Motor neuron (in vitro differentiated cells): ENCODE data around the gene SPEF2. TPM values are rescaled to one million over a fixed set of nuclear protein-coding genes. Genes with fewer than 3 reads are reported as not detected.
"Not testable (repeated sequence)": the region's sequence is repeated elsewhere in the genome, so short reads cannot be mapped to it uniquely, and the experiment has no call there.

ENCODE experiments used
- ATAC-seq, 8 experiments: fragments of 200-7000 bp; cut with Tn5 transposase; replicated peaks in 6 of 8; 2 replicates each; pipeline ENCODE4 v1.8.0; 2021; ENCODE audit warnings: mild to moderate bottlenecking in 8 of 8, moderate library complexity in 8 of 8
- H3K27ac ChIP-seq, 2 donors: fragments of 250-450 bp; sonication (Bioruptor Pico); 2 replicates each; pipeline ENCODE4 v1.9.0; 2021; ENCODE audit warnings: antibody characterized with exemption in 2 of 2, mild to moderate bottlenecking in 2 of 2, moderate library complexity in 1 of 2
- H3K4me1 ChIP-seq, 2 donors: fragments of 250-450 bp; sonication (Bioruptor Pico); replicated peaks in 1 of 2; 2 replicates each; pipeline ENCODE4 v1.6.1; 2021; ENCODE audit warnings: antibody characterized with exemption in 2 of 2, mild to moderate bottlenecking in 2 of 2, moderate library complexity in 1 of 2
- H3K4me3 ChIP-seq, 5 donors: fragments of 250-450 bp; sonication (Bioruptor Pico); 2 replicates each; pipeline ENCODE4 v1.9.0; 2021; ENCODE audit warnings: antibody characterized with exemption in 5 of 5, mild to moderate bottlenecking in 5 of 5, moderate library complexity in 4 of 5
- WGBS, 10 experiments: fragments of 450-650 bp; shearing (Covaris generic); methylation state at CpG; one replicate each; pipeline ENCODE4 v1.0.0; 2022; 5-methylcytosine and 5-hydroxymethylcytosine counted together
- in situ Hi-C, 9 experiments: fragments of 400-800 bp; cut with MboI; loops; one replicate each; pipeline ENCODE4 v1.15.0; 2021; ENCODE audit warnings: low sequenced_read_pairs in 9 of 9, low pct_unique_long_range_greater_than_20kb in 2 of 9; ENCODE audit not compliant: unreplicated experiment in 9 of 9
- total RNA-seq, 8 experiments: library from RNA; unstranded; fragments of 300-600 nt; gene quantifications; 2 replicates each; pipeline versions ENCODE4 v1.2.3 to v1.2.4, GENCODE V29; 2022

SPEF2 gene
- total RNA-seq, 8 experiments from 2014 or later: 3.3 to 31.7 (median 4.9) TPM

GRCh38 chr5:35822511-35822910 lies 204.8 kb downstream of the SPEF2 start:
- ATAC-seq: no peak
- Histone ChIP-seq H3K27ac (no peak overlapping the region), H3K4me3 (no peak overlapping the region), H3K4me1 (no peaks in the 10 kb centered on the region)
- 47 to 94% (median 90%) methylated on average over 1 to 7 of the region's 8 CpGs for WGBS, 10 experiments
- in situ Hi-C loops: no loop called here

GRCh38 chr5:35823347-35824098 lies 205.9 kb downstream of the SPEF2 start:
- H3K4me1 ChIP-seq: no peaks in the 10 kb centered on the region
- H3K4me3 ChIP-seq: no peak overlapping the region
- no peak overlapping the region for H3K27ac ChIP-seq
- ATAC-seq: no peak
- WGBS, 10 experiments: 42 to 91% (median 65%) methylated on average over 1 to 4 of the region's 7 CpGs; no CpG with 5 or more reads in 2 of the 10 experiments
- in situ Hi-C loops: no loop called here

DNA sequence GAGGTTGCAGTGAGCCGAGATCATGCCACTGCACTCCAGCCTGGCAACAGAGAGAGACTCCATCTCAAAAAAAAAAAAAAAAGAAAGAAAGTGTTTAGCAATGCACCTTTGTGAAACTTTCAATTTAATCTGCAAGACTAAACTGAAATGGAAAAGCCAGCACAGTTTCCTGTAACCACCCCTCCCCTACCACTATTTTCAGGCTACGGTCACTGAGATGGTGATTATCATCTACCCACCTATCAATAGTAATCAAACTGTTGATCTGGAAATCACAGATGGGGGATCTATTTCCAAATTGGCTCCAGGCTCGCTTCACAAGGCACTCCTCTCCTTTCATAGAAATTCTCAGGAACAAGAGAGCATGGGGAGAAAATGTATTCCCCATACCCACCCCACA lies 208.4 kb downstream of the SPEF2 start:
- Histone ChIP-seq H3K4me3 (no peak overlapping the region), H3K27ac (no peak overlapping the region), H3K4me1 (no peaks in the 10 kb centered on the region)
- no peak for ATAC-seq
- 0 to 64% (median 40%) methylated on average over 1 to 2 of the region's 3 CpGs; no CpG with 5 or more reads in 5 of the 10 experiments for WGBS, 10 experiments
- in situ Hi-C loops: no loop called here

DNA sequence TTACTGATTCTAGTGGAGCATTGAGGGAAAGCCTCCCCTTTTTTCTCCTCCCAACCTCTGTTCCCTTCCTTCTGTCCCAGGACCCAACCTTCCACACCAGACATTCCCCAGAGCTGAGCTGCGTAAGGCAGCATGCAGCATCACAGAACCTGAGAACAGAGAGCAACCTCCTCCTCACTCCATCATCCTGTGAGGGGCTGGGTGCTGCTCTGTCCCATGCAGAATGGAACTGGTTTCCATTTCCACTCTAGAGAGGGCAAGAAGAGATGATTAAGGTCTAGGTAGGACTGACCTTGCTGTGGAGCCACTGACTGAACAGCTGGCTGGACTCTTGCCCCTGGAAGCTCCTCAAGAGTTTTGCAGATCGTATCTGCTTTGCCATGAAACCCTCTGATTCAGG lies 208.9 kb downstream of the SPEF2 start:
- Histone ChIP-seq H3K27ac (no peak overlapping the region), H3K4me1 (no peaks in the 10 kb centered on the region)
- in situ Hi-C loops: no loop called here

GRCh38 chr5:35828082-35828598 lies 210.5 kb downstream of the SPEF2 start:
- no peak for ATAC-seq
- in situ Hi-C loops: no loop called here
- WGBS, 10 experiments: 85 to 100% (median 96%) methylated on average over 1 to 4 of the region's 4 CpGs; no CpG with 5 or more reads in 1 of the 10 experiments
- no peak overlapping the region for H3K27ac ChIP-seq
- no peak overlapping the region for H3K4me3 ChIP-seq
- no peaks in the 10 kb centered on the region for H3K4me1 ChIP-seq

More for the DNA sequence above, 208.9 kb downstream of the SPEF2 start:
- 43 to 100% (median 67%) methylated on average over 1 to 2 of the region's 2 CpGs; no CpG with 5 or more reads in 5 of the 10 experiments for WGBS, 10 experiments
- ATAC-seq: no peak
- no peak overlapping the region for H3K4me3 ChIP-seq

GRCh38 chr5:35830587-35830986 lies 212.9 kb downstream of the SPEF2 start:
- in situ Hi-C loops: no loop called here
- Histone ChIP-seq H3K4me3 (no peak overlapping the region), H3K27ac (no peak overlapping the region), H3K4me1 (no peaks in the 10 kb centered on the region)
- no peak for ATAC-seq
- 13 to 100% (median 77%) methylated on average over 1 to 4 of the region's 4 CpGs for WGBS, 10 experiments

GRCh38 chr5:35832762-35833161 lies 215.1 kb downstream of the SPEF2 start:
- 11 to 80% (median 67%) methylated on average over 1 to 2 of the region's 2 CpGs for WGBS, 10 experiments
- Histone ChIP-seq H3K27ac (no peak overlapping the region), H3K4me3 (no peak overlapping the region), H3K4me1 (no peaks in the 10 kb centered on the region)
- ATAC-seq: no peak
- in situ Hi-C loops: no loop called here

DNA sequence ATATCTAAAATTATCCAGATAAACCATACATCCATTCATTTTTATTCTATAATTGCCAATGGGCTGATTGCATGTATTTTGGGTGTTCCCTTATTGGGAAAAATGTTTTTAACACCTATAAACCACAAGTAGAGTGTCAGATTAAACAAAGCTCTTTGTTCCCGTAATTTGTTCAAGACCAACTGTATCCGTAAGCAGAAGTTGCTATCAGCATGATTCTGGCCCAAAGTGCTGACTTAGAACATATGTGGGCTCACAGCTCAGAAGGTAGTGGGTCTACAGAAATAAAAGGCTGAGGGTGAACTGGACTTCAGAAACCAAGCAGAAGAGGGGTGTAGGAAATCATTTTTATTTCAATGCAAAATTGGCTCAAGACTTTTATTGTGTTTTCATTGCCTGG lies 215.6 kb downstream of the SPEF2 start:
- ATAC-seq: no peak
- H3K4me1 ChIP-seq: no peaks in the 10 kb centered on the region
- no peak overlapping the region for H3K27ac ChIP-seq
- in situ Hi-C loops: no loop called here
- H3K4me3 ChIP-seq: no peak overlapping the region
- WGBS, 10 experiments: 44 to 100% (median 78%) methylated on average over 1 to 2 of the region's 2 CpGs; no CpG with 5 or more reads in 2 of the 10 experiments

GRCh38 chr5:35835796-35836742 lies 218.4 kb downstream of the SPEF2 start:
- WGBS, 10 experiments: 57 to 100% (median 83%) methylated on average over 2 to 7 of the region's 7 CpGs

DNA sequence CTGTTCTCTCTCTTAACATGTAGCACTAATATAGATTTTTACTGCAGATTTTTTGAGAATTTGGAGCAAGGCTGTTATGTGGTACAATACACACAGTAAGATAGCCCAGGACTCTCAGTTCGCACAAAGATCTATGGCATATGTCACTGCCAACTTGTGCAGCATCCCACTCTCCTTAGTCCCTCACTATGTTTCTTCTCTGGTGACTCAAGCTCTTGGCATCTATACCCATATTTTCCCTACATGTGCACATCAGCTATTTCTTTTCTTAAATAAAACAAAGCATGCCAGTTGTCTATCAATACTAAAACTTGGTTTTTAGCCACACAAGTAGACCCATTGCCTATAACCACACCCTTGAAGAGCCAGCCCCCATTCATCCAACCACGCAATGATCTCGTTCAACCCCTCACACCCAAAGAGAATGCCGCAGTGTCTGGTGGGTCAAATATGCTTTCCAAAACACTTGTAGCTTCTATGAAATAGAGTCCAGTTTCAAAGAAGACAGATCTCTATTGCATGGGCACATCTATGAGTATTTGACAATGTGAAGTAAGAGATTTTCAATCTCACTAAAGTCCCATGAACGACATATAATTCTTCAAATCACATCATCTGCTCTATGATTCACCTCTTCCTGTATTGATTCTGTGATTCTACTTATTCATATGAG lies 220.8 kb downstream of the SPEF2 start:
- no peak for ATAC-seq
- WGBS, 10 experiments: 60 to 96% (median 89%) methylated on average over 1 to 4 of the region's 5 CpGs; no CpG with 5 or more reads in 1 of the 10 experiments
- Histone ChIP-seq H3K27ac (no peak overlapping the region), H3K4me1 (no peaks in the 10 kb centered on the region), H3K4me3 (no peak overlapping the region)
- in situ Hi-C loops: no loop called here

More at GRCh38 chr5:35835796-35836742, 218.4 kb downstream of the SPEF2 start:
- Histone ChIP-seq H3K27ac (no peak overlapping the region), H3K4me3 (no peak overlapping the region), H3K4me1 (no peaks in the 10 kb centered on the region)
- in situ Hi-C loops: no loop called here
- ATAC-seq: no peak

DNA sequence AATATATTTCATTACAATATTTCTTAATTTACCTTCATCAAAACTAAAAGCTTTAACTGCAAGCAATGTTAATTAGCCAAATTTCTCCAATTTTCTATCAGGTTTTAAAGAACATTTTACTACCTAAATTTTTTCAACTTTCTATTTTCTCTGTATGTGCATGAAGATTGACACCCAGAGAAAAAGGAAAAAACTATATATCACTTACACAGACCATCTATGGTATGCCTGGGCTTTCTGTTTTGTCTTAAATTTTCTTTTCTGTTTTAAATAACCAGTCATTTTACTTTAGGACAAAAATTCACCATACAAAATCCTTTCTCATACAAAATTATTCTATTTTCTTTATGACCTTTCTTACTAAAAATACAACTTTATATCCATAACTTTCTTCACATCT lies 225.2 kb downstream of the SPEF2 start:
- in situ Hi-C loops: no loop called here

DNA sequence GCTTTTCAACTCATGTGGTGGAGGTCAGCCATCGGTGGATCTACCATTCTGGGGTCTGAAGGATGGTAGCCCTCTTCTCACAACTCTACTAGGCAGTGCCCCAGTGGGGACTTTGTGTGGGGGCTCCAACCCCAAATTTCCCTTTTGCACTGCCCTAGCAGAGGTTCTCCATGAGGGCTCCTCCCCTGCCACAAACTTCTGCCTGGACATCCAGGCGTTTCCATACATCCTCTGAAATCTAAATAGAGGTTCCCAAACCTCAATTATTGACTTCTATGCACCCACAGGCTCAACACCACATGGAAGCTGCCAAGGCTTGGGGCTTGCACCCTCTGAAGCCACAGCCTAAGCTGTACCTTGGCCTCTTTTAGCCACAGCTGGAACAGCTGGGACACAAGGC lies 227.8 kb downstream of the SPEF2 start:
- H3K27ac ChIP-seq, in situ Hi-C loops, H3K4me1 ChIP-seq, ATAC-seq, H3K4me3 ChIP-seq: not testable (repeated sequence)
- 60 to 83% methylated on average over 1 of the region's 2 CpGs; no CpG with 5 or more reads in 8 of the 10 experiments for WGBS, 10 experiments

More for the DNA sequence above, 225.2 kb downstream of the SPEF2 start:
- Histone ChIP-seq H3K4me3 (no peak overlapping the region), H3K27ac (no peak overlapping the region), H3K4me1 (no peaks in the 10 kb centered on the region)
- ATAC-seq: no peak

- Histone ChIP-seq H3K4me1 (no peaks in the 10 kb centered on the region), H3K4me3 (no peak overlapping the region)
- in situ Hi-C loops: no loop called here
Observed at GRCh38 chr5:35847491-35847890, 229.8 kb downstream of the SPEF2 start.

More at GRCh38 chr5:35847491-35847890, 229.8 kb downstream of the SPEF2 start:
- ATAC-seq: no peak
- H3K27ac ChIP-seq: no peak overlapping the region
